GM12878 (cell line): ENCODE data around the gene TULP4. TPM values are rescaled to one million over a fixed set of nuclear protein-coding genes. Genes with fewer than 3 reads are reported as not detected.

ENCODE experiments used
- ATAC-seq: fragments of 200-7000 bp; cut with Tn5 transposase; 3 replicates; pipeline ENCODE4 v1.9.1; 2020; ENCODE audit warnings: mild to moderate bottlenecking, moderate library complexity
- BruUV-seq: library from RNA; stranded (reverse); fragments of 400-500 nt; replicated peaks from 2 replicates; lab custom pipeline; 2021; lab: Mats Ljungman, UMichigan
- CTCF ChIA-PET: fragments of 300-600 bp; sonication (Branson Sonifier 250); formaldehyde crosslinking; extraction: SDS; loops from one replicate; lab custom pipeline; 2021; ENCODE audit warnings: inconsistent platforms; lab: Yijun Ruan, JAX
- POLR2A ChIA-PET: fragments of 350-600 bp; formaldehyde crosslinking; extraction: SDS; loops from one replicate; lab custom pipeline; 2021; ENCODE audit warnings: inconsistent platforms; lab: Charles Lee
- RAD21 ChIA-PET: fragments of 300-600 bp; sonication (Branson Sonifier 250); formaldehyde crosslinking; loops from one replicate; lab custom pipeline; 2023; ENCODE audit warnings: antibody characterized with exemption; ENCODE audit not compliant: unreplicated experiment; lab: Charles Lee
- SMC1A ChIA-PET: fragments of 300-600 bp; sonication (Branson Sonifier 250); formaldehyde crosslinking; loops from one replicate; lab custom pipeline; 2023; ENCODE audit not compliant: unreplicated experiment, uncharacterized antibody; lab: Charles Lee
- DNase-seq: peaks from one replicate; pipeline ENCODE4 v3.0.0-alpha.2; 2011; ENCODE audit warnings: low read depth, low spot score
- FAIRE-seq: peaks from 3 replicates; lab custom pipeline; 2011; peaks lifted over from hg19 to GRCh38; lab: Jason Lieb, UNC
- H2AFZ ChIP-seq: 2 replicates; pipeline ENCODE4 v1.6.0; 2011; ENCODE audit warnings: low read depth, low read length, control low read depth; ENCODE audit not compliant: control insufficient read depth
- H3K27ac ChIP-seq: 2 replicates; pipeline ENCODE4 v1.5.1; 2011; ENCODE audit warnings: control low read depth; ENCODE audit not compliant: control insufficient read depth, insufficient read depth
- H3K27me3 ChIP-seq, 2 experiments: replicated peaks in 1 of 2; 2 replicates each; pipeline versions ENCODE4 v1.6.0 to v1.6.1; 2011; ENCODE audit warnings: low read length in 1 of 2; ENCODE audit not compliant: control insufficient read depth in 2 of 2, insufficient read depth in 2 of 2
- H3K36me3 ChIP-seq, 2 experiments: 2 replicates each; pipeline ENCODE4 v1.5.1; 2011; ENCODE audit warnings: low read length in 1 of 2; ENCODE audit not compliant: control insufficient read depth in 2 of 2, insufficient read depth in 2 of 2
- H3K4me1 ChIP-seq: 2 replicates; pipeline ENCODE4 v1.6.1; 2011; ENCODE audit warnings: mild to moderate bottlenecking, low read length, moderate library complexity, mixed read lengths; ENCODE audit not compliant: control insufficient read depth, insufficient read depth
- H3K4me2 ChIP-seq: 2 replicates; pipeline ENCODE4 v1.6.0; 2011; ENCODE audit warnings: control low read depth; ENCODE audit not compliant: control insufficient read depth, insufficient read depth
- H3K4me3 ChIP-seq: fragments of 200-600 bp; sonication (generic); 2 replicates; pipeline ENCODE4 v1.5.1; 2016
- H3K79me2 ChIP-seq: 2 replicates; pipeline ENCODE4 v1.6.0; 2011; ENCODE audit warnings: low read length; ENCODE audit not compliant: control insufficient read depth, insufficient read depth
- H3K9ac ChIP-seq: 2 replicates; pipeline ENCODE4 v1.8.0; 2011; ENCODE audit warnings: low read length, control low read depth, mixed read lengths; ENCODE audit not compliant: control insufficient read depth, insufficient read depth
- H3K9me3 ChIP-seq: replicated peaks from 3 replicates; pipeline ENCODE4 v1.5.1; 2011; ENCODE audit warnings: mild to moderate bottlenecking, low read length; ENCODE audit not compliant: control insufficient read depth, insufficient read depth
- H4K20me1 ChIP-seq: 2 replicates; pipeline ENCODE4 v1.6.0; 2011; ENCODE audit not compliant: control insufficient read depth, insufficient read depth
- BACH1 ChIP-seq: fragments of 450-650 bp; IDR thresholded peaks from 2 replicates; pipeline ENCODE4 v1.6.1; 2017; ENCODE audit warnings: mild to moderate bottlenecking, borderline replicate concordance
- BCL11A ChIP-seq: IDR thresholded peaks from 2 replicates; pipeline ENCODE4 v1.6.1; 2011; ENCODE audit warnings: low read depth, low read length
- EZH2 ChIP-seq: IDR thresholded peaks from 2 replicates; pipeline ENCODE4 v1.6.1; 2012; ENCODE audit warnings: low read depth, mild to moderate bottlenecking, control low read depth, inconsistent platforms, low read length, borderline replicate concordance; ENCODE audit not compliant: control insufficient read depth
- NR2F1 ChIP-seq: fragments of 450-650 bp; conservative IDR thresholded peaks from 2 replicates; pipeline ENCODE4 v1.6.1; 2017; ENCODE audit warnings: mild to moderate bottlenecking
- POLR2AphosphoS5 ChIP-seq: IDR thresholded peaks from 2 replicates; pipeline ENCODE4 v1.6.1; 2011; ENCODE audit warnings: mild to moderate bottlenecking, low read length, inconsistent platforms
- TCF7 ChIP-seq: IDR thresholded peaks from 2 replicates; pipeline ENCODE4 v1.6.1; 2014; ENCODE audit warnings: antibody characterized with exemption, borderline replicate concordance
- WGBS: methylation state at CpG from one replicate; pipeline ENCODE4 v1.1.6; 2016; ENCODE audit warnings: low lambda C conversion rate; ENCODE audit not compliant: insufficient replicate concordance, insufficient coverage; ENCODE audit errors: missing lambda C conversion rate; 5-methylcytosine and 5-hydroxymethylcytosine counted together
- in situ Hi-C: fragments of 300-500 bp; cut with MboI; formaldehyde crosslinking; loops from 9 replicates; pipeline ENCODE4 v1.14.3; 2018; ENCODE audit warnings: mixed read lengths
- intact Hi-C: fragments of 100-400 bp; cut with micrococcal nuclease; formaldehyde crosslinking; loops from one replicate; pipeline ENCODE4 v1.14.2; 2022; ENCODE audit not compliant: unreplicated experiment
- polyA plus RNA-seq, 11 experiments: library from polyadenylated mRNA; depleted of rRNA in 4 of 11; unstranded in 6 of 11; stranded (reverse) in 5 of 11; fragments of >200 nt; fragmentation: Nextera tagmentation in 4 of 11; fragmentation: Illumina TruSeq in 1 of 11; extraction: Ambion mirVana in 4 of 11; extraction: Trizol in 1 of 11; gene quantifications; 1 replicate in 1 of 11; 2 replicates in 10 of 11; pipeline versions ENCODE4 v1.2.1 to v1.2.3, GENCODE V29; 2011 to 2016; ENCODE audit warnings: inconsistent platforms in 2 of 11, missing spikeins in 2 of 11, low read depth in 1 of 11
- total RNA-seq, 4 experiments: library from RNA; depleted of rRNA in 3 of 4; stranded (reverse); fragments of >200 nt in 3 of 4; fragmentation: Illumina TruSeq in 1 of 4; extraction: Trizol in 1 of 4; gene quantifications; 2 replicates each; pipeline versions ENCODE4 v1.2.1 to v1.2.3, GENCODE V29; 2013 to 2021
- TF ChIP-seq, protein P1 (sequence below): IDR thresholded peaks from 2 replicates; pipeline ENCODE4 v1.6.1; 2011; ENCODE audit warnings: low read depth, mild to moderate bottlenecking, low read length, moderate library complexity, borderline replicate concordance; ENCODE audit errors: extremely low read depth
- TF ChIP-seq, protein P2 (sequence below): fragments of 450-650 bp; IDR thresholded peaks from 2 replicates; pipeline ENCODE4 v1.6.1; 2017; ENCODE audit warnings: mild to moderate bottlenecking, low read depth, inconsistent platforms; ENCODE audit not compliant: poor library complexity, severe bottlenecking
- TF ChIP-seq, protein P3 (sequence below): fragments of 450-650 bp; formaldehyde crosslinking; IDR thresholded peaks from 2 replicates; pipeline ENCODE4 v1.4.0; 2022; ENCODE audit warnings: mild to moderate bottlenecking, moderate library complexity

TULP4 gene
- total and polyA plus RNA-seq, 10 of the 15 experiments (the other 5 are each of a cell fraction or from before 2014, with no cell fraction given), result 0.73 to 31.8 (median 14.0) TPM

DNA sequence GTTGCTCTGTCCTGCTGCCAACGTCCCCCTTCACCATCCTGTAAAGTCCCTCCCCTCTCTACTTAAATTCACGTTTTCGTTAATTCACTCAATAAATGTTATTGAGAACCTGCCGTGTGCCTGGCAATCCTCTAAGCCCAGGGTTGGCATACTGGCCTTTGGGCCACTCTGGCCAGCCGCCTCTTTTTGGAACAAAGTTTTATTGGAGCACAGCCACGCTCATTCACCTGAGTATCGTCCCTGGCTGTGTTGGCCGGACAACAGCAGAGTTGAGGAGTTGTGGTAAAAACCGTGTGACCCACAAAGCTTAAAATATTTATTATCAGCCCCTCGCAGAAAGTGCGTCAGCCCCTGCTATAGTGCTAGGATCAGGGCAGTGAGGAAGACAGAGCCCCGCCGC, 192.9 kb downstream of the TULP4 start:
- no peak overlapping the region for H3K9ac ChIP-seq
- WGBS, result 81% methylated on average over 13 of the region's 13 CpGs
- H3K4me1 ChIP-seq, result no peaks in the 10 kb centered on the region
- CTCF ChIA-PET, result no interaction called here
- H3K36me3 ChIP-seq, result peaks cover 0 to 8% of the 10 kb centered on the region in 2 experiments; a peak in 3 of 4 replicates
- no peak for TF ChIP-seq EZH2
- no peak for TF ChIP-seq BACH1
- TF ChIP-seq, protein P1, sequence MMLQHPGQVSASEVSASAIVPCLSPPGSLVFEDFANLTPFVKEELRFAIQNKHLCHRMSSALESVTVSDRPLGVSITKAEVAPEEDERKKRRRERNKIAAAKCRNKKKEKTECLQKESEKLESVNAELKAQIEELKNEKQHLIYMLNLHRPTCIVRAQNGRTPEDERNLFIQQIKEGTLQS, result no peak
- TF ChIP-seq, protein P2, sequence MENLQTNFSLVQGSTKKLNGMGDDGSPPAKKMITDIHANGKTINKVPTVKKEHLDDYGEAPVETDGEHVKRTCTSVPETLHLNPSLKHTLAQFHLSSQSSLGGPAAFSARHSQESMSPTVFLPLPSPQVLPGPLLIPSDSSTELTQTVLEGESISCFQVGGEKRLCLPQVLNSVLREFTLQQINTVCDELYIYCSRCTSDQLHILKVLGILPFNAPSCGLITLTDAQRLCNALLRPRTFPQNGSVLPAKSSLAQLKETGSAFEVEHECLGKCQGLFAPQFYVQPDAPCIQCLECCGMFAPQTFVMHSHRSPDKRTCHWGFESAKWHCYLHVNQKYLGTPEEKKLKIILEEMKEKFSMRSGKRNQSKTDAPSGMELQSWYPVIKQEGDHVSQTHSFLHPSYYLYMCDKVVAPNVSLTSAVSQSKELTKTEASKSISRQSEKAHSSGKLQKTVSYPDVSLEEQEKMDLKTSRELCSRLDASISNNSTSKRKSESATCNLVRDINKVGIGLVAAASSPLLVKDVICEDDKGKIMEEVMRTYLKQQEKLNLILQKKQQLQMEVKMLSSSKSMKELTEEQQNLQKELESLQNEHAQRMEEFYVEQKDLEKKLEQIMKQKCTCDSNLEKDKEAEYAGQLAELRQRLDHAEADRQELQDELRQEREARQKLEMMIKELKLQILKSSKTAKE, result no peak
- TF ChIP-seq TCF7, result no peak
- TF ChIP-seq, protein P3, sequence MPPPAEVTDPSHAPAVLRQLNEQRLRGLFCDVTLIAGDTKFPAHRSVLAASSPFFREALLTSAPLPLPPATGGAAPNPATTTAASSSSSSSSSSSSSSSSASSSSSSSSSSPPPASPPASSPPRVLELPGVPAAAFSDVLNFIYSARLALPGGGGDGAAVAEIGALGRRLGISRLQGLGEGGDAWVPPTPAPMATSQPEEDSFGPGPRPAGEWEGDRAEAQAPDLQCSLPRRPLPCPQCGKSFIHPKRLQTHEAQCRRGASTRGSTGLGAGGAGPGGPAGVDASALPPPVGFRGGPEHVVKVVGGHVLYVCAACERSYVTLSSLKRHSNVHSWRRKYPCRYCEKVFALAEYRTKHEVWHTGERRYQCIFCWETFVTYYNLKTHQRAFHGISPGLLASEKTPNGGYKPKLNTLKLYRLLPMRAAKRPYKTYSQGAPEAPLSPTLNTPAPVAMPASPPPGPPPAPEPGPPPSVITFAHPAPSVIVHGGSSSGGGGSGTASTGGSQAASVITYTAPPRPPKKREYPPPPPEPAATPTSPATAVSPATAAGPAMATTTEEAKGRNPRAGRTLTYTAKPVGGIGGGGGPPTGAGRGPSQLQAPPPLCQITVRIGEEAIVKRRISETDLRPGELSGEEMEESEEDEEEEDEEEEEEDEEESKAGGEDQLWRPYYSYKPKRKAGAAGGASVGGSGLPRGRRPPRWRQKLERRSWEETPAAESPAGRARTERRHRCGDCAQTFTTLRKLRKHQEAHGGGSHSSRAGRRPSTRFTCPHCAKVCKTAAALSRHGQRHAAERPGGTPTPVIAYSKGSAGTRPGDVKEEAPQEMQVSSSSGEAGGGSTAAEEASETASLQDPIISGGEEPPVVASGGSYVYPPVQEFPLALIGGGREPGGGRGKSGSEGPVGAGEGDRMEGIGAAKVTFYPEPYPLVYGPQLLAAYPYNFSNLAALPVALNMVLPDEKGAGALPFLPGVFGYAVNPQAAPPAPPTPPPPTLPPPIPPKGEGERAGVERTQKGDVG (CRISPR knock-in tag), result no peak
- TF ChIP-seq NR2F1, result no peak
- TF ChIP-seq POLR2AphosphoS5, result no peak
- no peak for TF ChIP-seq BCL11A
- TF ChIP-seq, all 136 proteins: peak for 0
- RAD21 ChIA-PET, result interaction anchor here (0.7 kb wide), 1 partner anchor 8 kb away, joined by 4 read pairs; no protein-coding TSS in a partner anchor
- DNase-seq (no peak), ATAC-seq (no peak), FAIRE-seq (no peak)
- intact Hi-C loops, result no loop called here
- no peaks in the 10 kb centered on the region for H3K9me3 ChIP-seq
- H3K4me2 ChIP-seq, result no peak overlapping the region
- no peak overlapping the region for H3K27ac ChIP-seq
- H3K79me2 ChIP-seq, result no peaks in the 10 kb centered on the region
- no TSS peak for BruUV-seq
- SMC1A ChIA-PET, result interaction anchor here (1.5 kb wide), 1 partner anchor 14 kb away, joined by 3 read pairs; no protein-coding TSS in a partner anchor
- no peak overlapping the region for H2AFZ ChIP-seq
- H3K27me3 ChIP-seq, result no peaks in the 10 kb centered on the region
- no peaks in the 10 kb centered on the region for H4K20me1 ChIP-seq
- H3K4me3 ChIP-seq, result no peak overlapping the region
- in situ Hi-C loops, result no loop called here
- POLR2A ChIA-PET, result no interaction called here
